Esophagus (tissue), 2 donors: Measurements from ENCODE around the gene SYNRG. TPM values are rescaled to one million over a fixed set of nuclear protein-coding genes. Genes with fewer than 3 reads are reported as not detected.
A peak's percentile ranks its signal among the peaks of the same experiment; 100 is the strongest.

Experiments
- H3K27ac ChIP-seq, 2 donors: one replicate each; pipeline ENCODE4 v1.5.1; 2013; ENCODE audit warnings: low read depth in 2 of 2, mild to moderate bottlenecking in 2 of 2, inconsistent platforms in 1 of 2, low read length in 1 of 2, moderate library complexity in 1 of 2
- H3K27me3 ChIP-seq, 2 donors: one replicate each; pipeline ENCODE4 v1.6.1; 2013; ENCODE audit warnings: low read length in 2 of 2, control low read depth in 1 of 2, mild to moderate bottlenecking in 1 of 2; ENCODE audit not compliant: insufficient read depth in 2 of 2, control insufficient read depth in 1 of 2
- H3K36me3 ChIP-seq, 2 donors: one replicate each; pipeline ENCODE4 v1.6.1; 2013; ENCODE audit warnings: low read length in 1 of 2; ENCODE audit not compliant: control insufficient read depth in 2 of 2, insufficient read depth in 2 of 2
- H3K4me1 ChIP-seq, 2 donors: one replicate each; pipeline ENCODE4 v1.6.1; 2013; ENCODE audit warnings: low read length in 1 of 2; ENCODE audit not compliant: control insufficient read depth in 2 of 2, insufficient read depth in 2 of 2
- H3K4me3 ChIP-seq, 2 donors: one replicate each; pipeline ENCODE4 v1.5.1; 2013; ENCODE audit warnings: low read length in 2 of 2, mild to moderate bottlenecking in 2 of 2, low read depth in 1 of 2, moderate library complexity in 1 of 2
- H3K9me3 ChIP-seq, 2 donors: one replicate each; pipeline ENCODE4 v1.6.1; 2013; ENCODE audit warnings: mild to moderate bottlenecking in 2 of 2, low read depth in 1 of 2, low read length in 1 of 2, moderate library complexity in 1 of 2; ENCODE audit not compliant: control insufficient read depth in 2 of 2, insufficient read depth in 1 of 2
- WGBS, 2 donors: extraction: QIAGEN DNeasy Blood & Tissue Kit; methylation state at CpG; one replicate each; pipeline ENCODE4 v1.1.7; 2013; 5-methylcytosine and 5-hydroxymethylcytosine counted together
- polyA plus RNA-seq, 2 donors: library from polyadenylated mRNA; stranded (reverse); fragments of 200-250 nt; gene quantifications; one replicate each; pipeline ENCODE4 v1.2.3, GENCODE V29; 2013
- donor health status: healthy with polysubstance abuse.
- donor health status: Bipolar disorder and iron deficiency.

Gene SYNRG, protein sequence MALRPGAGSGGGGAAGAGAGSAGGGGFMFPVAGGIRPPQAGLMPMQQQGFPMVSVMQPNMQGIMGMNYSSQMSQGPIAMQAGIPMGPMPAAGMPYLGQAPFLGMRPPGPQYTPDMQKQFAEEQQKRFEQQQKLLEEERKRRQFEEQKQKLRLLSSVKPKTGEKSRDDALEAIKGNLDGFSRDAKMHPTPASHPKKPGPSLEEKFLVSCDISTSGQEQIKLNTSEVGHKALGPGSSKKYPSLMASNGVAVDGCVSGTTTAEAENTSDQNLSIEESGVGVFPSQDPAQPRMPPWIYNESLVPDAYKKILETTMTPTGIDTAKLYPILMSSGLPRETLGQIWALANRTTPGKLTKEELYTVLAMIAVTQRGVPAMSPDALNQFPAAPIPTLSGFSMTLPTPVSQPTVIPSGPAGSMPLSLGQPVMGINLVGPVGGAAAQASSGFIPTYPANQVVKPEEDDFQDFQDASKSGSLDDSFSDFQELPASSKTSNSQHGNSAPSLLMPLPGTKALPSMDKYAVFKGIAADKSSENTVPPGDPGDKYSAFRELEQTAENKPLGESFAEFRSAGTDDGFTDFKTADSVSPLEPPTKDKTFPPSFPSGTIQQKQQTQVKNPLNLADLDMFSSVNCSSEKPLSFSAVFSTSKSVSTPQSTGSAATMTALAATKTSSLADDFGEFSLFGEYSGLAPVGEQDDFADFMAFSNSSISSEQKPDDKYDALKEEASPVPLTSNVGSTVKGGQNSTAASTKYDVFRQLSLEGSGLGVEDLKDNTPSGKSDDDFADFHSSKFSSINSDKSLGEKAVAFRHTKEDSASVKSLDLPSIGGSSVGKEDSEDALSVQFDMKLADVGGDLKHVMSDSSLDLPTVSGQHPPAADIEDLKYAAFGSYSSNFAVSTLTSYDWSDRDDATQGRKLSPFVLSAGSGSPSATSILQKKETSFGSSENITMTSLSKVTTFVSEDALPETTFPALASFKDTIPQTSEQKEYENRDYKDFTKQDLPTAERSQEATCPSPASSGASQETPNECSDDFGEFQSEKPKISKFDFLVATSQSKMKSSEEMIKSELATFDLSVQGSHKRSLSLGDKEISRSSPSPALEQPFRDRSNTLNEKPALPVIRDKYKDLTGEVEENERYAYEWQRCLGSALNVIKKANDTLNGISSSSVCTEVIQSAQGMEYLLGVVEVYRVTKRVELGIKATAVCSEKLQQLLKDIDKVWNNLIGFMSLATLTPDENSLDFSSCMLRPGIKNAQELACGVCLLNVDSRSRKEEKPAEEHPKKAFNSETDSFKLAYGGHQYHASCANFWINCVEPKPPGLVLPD (N-terminal part only)
- polyA plus RNA-seq, result 1 to 10 TPM; 7.6 to 8.2 TPM

- H3K4me1 ChIP-seq, result peaks cover 0 to 2% of the 10 kb centered on the region in 2 donors
Observed at GRCh38 chr17:37609170-37610040, at the start of gene SYNRG. Gene SYNRG (minus strand): TSS chr17:37609418. CDS start chr17:37609355, 63 bp downstream.

DNA sequence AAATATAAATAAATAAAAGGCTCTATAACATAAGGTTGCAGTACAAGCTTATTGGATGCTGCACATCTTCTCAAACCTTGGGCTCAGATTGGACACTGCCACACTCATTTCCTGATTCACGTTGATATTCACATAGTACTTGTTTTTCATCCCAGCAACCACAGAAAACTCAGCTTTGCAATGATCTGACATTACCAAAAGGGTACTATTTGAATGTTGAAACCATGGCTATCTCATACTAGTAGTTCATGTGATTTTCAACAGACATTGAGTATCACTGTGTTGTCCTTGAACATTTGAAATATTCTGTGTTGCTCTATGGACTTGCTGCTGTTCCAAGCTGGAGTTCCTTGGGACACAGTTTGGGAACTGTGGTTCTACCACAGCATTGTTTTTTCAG lies 48.0 kb upstream of the SYNRG start:
- 69 to 70% methylated on average over 1 of the region's 1 CpG for WGBS, 2 donors
- Histone ChIP-seq H3K4me3 (no peak overlapping the region), H3K9me3 (no peaks in the 10 kb centered on the region), H3K27me3 (peaks cover 0 to 2% of the 10 kb centered on the region in 2 donors), H3K27ac (no peak overlapping the region), H3K4me1 (no peaks in the 10 kb centered on the region), H3K36me3 (no peaks in the 10 kb centered on the region)

More at GRCh38 chr17:37609170-37610040, at the start of gene SYNRG:
- no peaks in the 10 kb centered on the region for H3K27me3 ChIP-seq
- H3K36me3 ChIP-seq, result no peaks in the 10 kb centered on the region
- WGBS, 2 donors, result 1 to 2% methylated on average over 57 to 60 of the region's 60 CpGs
- peak within 1 kb of the TSS; percentile 95 to 96 for H3K27ac ChIP-seq
- no peaks in the 10 kb centered on the region for H3K9me3 ChIP-seq
- H3K4me3 ChIP-seq, result peak within 1 kb of the TSS; percentile 98 to 99

GRCh38 chr17:37651849-37652248 lies 42.6 kb upstream of the SYNRG start:
- H3K4me3 ChIP-seq, result no peak overlapping the region
- H3K27me3 ChIP-seq, result peaks cover 0 to 2% of the 10 kb centered on the region in 2 donors
- H3K9me3 ChIP-seq, result no peaks in the 10 kb centered on the region
- 64 to 66% methylated on average over 2 of the region's 2 CpGs for WGBS, 2 donors
- no peaks in the 10 kb centered on the region for H3K4me1 ChIP-seq
- no peaks in the 10 kb centered on the region for H3K36me3 ChIP-seq
- no peak overlapping the region for H3K27ac ChIP-seq

DNA sequence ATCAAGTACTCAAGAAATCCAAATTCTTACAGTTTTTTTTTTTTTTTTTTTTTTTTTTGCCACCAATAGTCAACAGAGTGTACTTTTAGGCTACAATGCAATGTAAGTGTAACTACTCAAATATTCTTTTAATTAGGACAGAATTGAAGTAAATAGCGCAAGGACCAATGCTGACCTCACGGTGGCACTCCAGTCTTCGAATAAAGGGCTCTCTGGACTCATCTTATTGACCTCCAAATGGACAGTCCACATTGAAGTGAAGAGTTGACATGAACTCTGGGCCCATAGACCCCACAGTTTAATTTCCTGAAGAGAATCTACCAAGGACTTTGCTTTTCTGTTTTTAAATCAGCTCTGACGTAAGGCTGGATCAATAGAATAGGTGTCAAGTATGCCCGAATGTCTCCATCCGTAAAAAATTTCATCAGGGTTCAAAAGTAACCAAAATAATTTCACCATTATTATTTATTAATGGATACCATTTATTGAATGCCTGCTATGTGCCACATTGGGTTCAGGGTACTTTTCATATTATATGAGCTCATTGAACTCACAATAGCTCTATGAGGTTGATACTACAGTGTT lies 41.3 kb upstream of the SYNRG start:
- Histone ChIP-seq H3K4me3 (no peak overlapping the region), H3K9me3 (no peaks in the 10 kb centered on the region), H3K27me3 (peaks cover 0 to 5% of the 10 kb centered on the region in 2 donors), H3K36me3 (no peaks in the 10 kb centered on the region), H3K27ac (no peak overlapping the region), H3K4me1 (no peaks in the 10 kb centered on the region)
- WGBS, 2 donors, result 61 to 65% methylated on average over 6 of the region's 6 CpGs

GRCh38 chr17:37648555-37648954 lies 39.3 kb upstream of the SYNRG start:
- H3K4me3 ChIP-seq, result no peak overlapping the region
- H3K27me3 ChIP-seq, result peaks cover 0 to 3% of the 10 kb centered on the region in 2 donors
- H3K36me3 ChIP-seq, result no peaks in the 10 kb centered on the region
- 38 to 47% methylated on average over 2 of the region's 2 CpGs for WGBS, 2 donors
- H3K27ac ChIP-seq, result no peak overlapping the region
- no peaks in the 10 kb centered on the region for H3K9me3 ChIP-seq
- H3K4me1 ChIP-seq, result no peaks in the 10 kb centered on the region

DNA sequence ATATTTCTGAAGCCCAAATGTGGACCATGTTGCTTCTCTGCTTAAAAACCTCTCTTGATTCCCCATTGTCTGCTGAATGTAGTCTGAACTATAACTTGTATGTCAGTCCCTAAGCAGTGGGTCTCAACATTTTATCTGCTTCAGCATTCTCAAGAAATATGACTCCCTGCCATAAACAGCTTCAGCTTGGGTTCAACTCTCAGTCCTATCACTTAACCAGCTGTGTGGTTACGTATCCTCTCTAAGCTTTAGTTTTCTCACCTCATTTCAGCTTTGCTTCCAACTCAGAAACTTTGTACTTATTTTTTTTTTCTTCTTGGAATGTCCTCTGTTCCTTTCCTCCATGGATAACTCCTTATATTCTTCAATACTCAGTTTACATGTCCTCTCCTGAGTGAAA lies 38.6 kb upstream of the SYNRG start:
- Histone ChIP-seq H3K4me3 (no peak overlapping the region), H3K27me3 (peaks cover 0 to 3% of the 10 kb centered on the region in 2 donors), H3K4me1 (no peaks in the 10 kb centered on the region), H3K27ac (no peak overlapping the region), H3K36me3 (no peaks in the 10 kb centered on the region), H3K9me3 (no peaks in the 10 kb centered on the region)
- WGBS, 2 donors, result 73 to 76% methylated on average over 1 of the region's 1 CpG

DNA sequence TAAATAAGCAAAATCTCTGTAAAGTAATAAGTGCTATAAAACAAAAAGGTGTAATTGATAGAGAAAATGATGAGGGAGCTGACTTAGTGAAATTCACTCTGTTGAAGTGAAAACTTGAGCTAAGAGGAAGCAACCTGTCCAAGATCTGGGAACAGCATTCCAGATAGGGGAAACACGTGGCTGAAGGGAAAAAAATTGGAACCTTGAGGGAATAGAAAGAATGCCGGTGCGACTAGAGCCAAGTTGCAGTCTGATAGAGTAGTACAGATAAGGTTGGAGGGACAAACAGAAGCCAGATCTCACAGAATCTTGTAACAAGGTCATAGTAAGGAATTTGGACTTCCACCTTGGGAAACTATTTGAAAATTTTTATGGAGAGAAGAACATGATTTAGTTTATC lies 34.7 kb upstream of the SYNRG start:
- Histone ChIP-seq H3K27me3 (peaks cover 0 to 3% of the 10 kb centered on the region in 2 donors), H3K27ac (no peak overlapping the region), H3K4me1 (no peaks in the 10 kb centered on the region), H3K9me3 (no peaks in the 10 kb centered on the region), H3K4me3 (no peak overlapping the region), H3K36me3 (no peaks in the 10 kb centered on the region)
- 17 to 18% methylated on average over 3 of the region's 3 CpGs for WGBS, 2 donors

- Histone ChIP-seq H3K36me3 (no peaks in the 10 kb centered on the region), H3K27ac (peak within 1 kb of the TSS; percentile 93 to 95), H3K9me3 (no peaks in the 10 kb centered on the region), H3K27me3 (peaks cover 0 to 3% of the 10 kb centered on the region in 2 donors), H3K4me3 (peak within 1 kb of the TSS; percentile 91 to 94), H3K4me1 (no peaks in the 10 kb centered on the region)
- WGBS, 2 donors, result 0 to 1% methylated on average over 43 of the region's 43 CpGs
Observed at GRCh38 chr17:37643118-37643766, 34.0 kb upstream of the SYNRG start, which contains the start of gene DDX52. Gene DDX52 (minus strand): TSS chr17:37643446. CDS start chr17:37643420, 26 bp downstream.
